Endothelial cell of umbilical vein (primary cell): ENCODE results near the gene INPP1.
"Not testable (repeated sequence)": the region's sequence is repeated elsewhere in the genome, so short reads cannot be mapped to it uniquely, and the experiment has no call there.

ENCODE experiments used
- EZH2 ChIP-seq: IDR thresholded peaks from 2 replicates; pipeline ENCODE4 v1.6.1; 2012; ENCODE audit warnings: borderline replicate concordance, low read depth, mild to moderate bottlenecking, moderate library complexity, low read length, inconsistent platforms; ENCODE audit not compliant: severe bottlenecking
- FOS ChIP-seq: IDR thresholded peaks from 2 replicates; pipeline ENCODE4 v1.6.1; 2011; ENCODE audit warnings: mild to moderate bottlenecking, low read length, moderate library complexity, borderline replicate concordance; ENCODE audit not compliant: insufficient read depth
- GATA2 ChIP-seq: IDR thresholded peaks from 2 replicates; pipeline ENCODE4 v1.7.0; 2011; ENCODE audit warnings: low read depth, mild to moderate bottlenecking, moderate library complexity, mixed read lengths, low read length; ENCODE audit not compliant: insufficient read length, insufficient read depth
- JUN ChIP-seq: IDR thresholded peaks from 2 replicates; pipeline ENCODE4 v1.6.1; 2011; ENCODE audit warnings: borderline replicate concordance, low read depth; ENCODE audit not compliant: insufficient read length, insufficient read depth
- MYC ChIP-seq: IDR thresholded peaks from one replicate; pipeline ENCODE4 v1.6.1; 2011; ENCODE audit warnings: mild to moderate bottlenecking, low read depth, low read length
- POLR2A ChIP-seq: IDR thresholded peaks from 2 replicates; pipeline ENCODE4 v1.6.1; 2012; ENCODE audit warnings: low read depth, mild to moderate bottlenecking, control low read depth, low read length
- POLR2AphosphoS5 ChIP-seq: IDR thresholded peaks from 2 replicates; pipeline ENCODE4 v1.6.1; 2012; ENCODE audit warnings: low read depth, mild to moderate bottlenecking, control low read depth, low read length, moderate library complexity; ENCODE audit not compliant: insufficient read depth
- TF ChIP-seq, protein P1 (sequence below), 2 donors: IDR thresholded peaks; 1 replicate in 1 of 2; 2 replicates in 1 of 2; pipeline ENCODE4 v1.5.1; 2011; ENCODE audit warnings: low read length in 2 of 2, mild to moderate bottlenecking in 2 of 2, moderate library complexity in 2 of 2, control low read depth in 1 of 2, inconsistent platforms in 1 of 2, low read depth in 1 of 2; ENCODE audit not compliant: insufficient read depth in 1 of 2; ENCODE audit errors: extremely low read depth in 1 of 2
- TF ChIP-seq, protein P2 (sequence below): IDR thresholded peaks from 2 replicates; pipeline ENCODE4 v1.6.1; 2011; ENCODE audit not compliant: insufficient read depth, insufficient read length

DNA sequence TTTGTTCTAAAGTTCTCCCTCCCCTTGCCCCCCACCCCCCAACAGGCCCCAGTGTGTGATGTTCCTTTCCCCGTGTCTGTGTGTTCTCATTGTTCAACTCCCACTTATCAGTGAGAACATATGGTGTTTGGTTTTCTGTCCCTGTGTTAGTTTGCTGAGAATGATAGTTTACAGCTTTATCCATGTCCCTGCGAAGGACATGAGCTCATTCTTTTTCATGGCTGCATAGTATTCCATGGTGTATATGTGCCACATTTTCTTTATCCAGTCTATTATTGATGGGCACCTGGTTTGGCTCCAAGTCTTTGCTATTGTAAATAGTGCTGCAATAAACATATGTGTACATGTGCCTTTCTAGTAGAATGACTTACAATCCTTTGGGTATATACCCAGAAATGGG lies 45.5 kb upstream of the INPP1 start:
- TF ChIP-seq MYC, POLR2A, FOS, EZH2, POLR2AphosphoS5, JUN, GATA2: not testable (repeated sequence)
- TF ChIP-seq, protein P1, sequence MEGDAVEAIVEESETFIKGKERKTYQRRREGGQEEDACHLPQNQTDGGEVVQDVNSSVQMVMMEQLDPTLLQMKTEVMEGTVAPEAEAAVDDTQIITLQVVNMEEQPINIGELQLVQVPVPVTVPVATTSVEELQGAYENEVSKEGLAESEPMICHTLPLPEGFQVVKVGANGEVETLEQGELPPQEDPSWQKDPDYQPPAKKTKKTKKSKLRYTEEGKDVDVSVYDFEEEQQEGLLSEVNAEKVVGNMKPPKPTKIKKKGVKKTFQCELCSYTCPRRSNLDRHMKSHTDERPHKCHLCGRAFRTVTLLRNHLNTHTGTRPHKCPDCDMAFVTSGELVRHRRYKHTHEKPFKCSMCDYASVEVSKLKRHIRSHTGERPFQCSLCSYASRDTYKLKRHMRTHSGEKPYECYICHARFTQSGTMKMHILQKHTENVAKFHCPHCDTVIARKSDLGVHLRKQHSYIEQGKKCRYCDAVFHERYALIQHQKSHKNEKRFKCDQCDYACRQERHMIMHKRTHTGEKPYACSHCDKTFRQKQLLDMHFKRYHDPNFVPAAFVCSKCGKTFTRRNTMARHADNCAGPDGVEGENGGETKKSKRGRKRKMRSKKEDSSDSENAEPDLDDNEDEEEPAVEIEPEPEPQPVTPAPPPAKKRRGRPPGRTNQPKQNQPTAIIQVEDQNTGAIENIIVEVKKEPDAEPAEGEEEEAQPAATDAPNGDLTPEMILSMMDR (IDR thresholded peaks at IDR 0.05; ENCODE audit: extremely low read depth in 1 of 2, insufficient read depth in 1 of 2, low read depth in 1 of 2, low read length in 2 of 2) = not testable (repeated sequence)
- TF ChIP-seq, protein P2, sequence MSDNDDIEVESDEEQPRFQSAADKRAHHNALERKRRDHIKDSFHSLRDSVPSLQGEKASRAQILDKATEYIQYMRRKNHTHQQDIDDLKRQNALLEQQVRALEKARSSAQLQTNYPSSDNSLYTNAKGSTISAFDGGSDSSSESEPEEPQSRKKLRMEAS = not testable (repeated sequence)
